Loucy (cell line): ENCODE data around the gene GLRX2.

Experiments
- CTCF ChIP-seq: fragments of 200-600 bp; sonication (generic); conservative IDR thresholded peaks from 2 replicates; pipeline ENCODE4 v1.5.1; 2014; ENCODE audit warnings: mild to moderate bottlenecking, antibody characterized with exemption, low read length
- EZH2phosphoT487 ChIP-seq: fragments of 200-600 bp; IDR thresholded peaks from 2 replicates; pipeline ENCODE4 v1.6.1; 2018; ENCODE audit warnings: antibody characterized with exemption, mild to moderate bottlenecking, moderate library complexity, borderline replicate concordance

- TF ChIP-seq CTCF = no peak
- TF ChIP-seq EZH2phosphoT487 = no peak
These were observed 21.7 kb downstream of the GLRX2 start for GRCh38 chr1:193083365-193084088.
